ENCODE data around the gene TTC14.

GRCh38 chr3:180612364-180612763 lies 10.4 kb downstream of the TTC14 start:
- TF ChIP-seq POLR2AphosphoS5 (IDR thresholded peaks at IDR 0.05) (no peak), POLR2A (IDR thresholded peaks at IDR 0.05) (no peak), CTCF (IDR thresholded peaks at IDR 0.05) (no peak)
